SK-N-SH (cell line): ENCODE data around the gene RLBP1.

Source experiments
- CHD2 ChIP-seq: fragments of 150-350 bp; IDR thresholded peaks from 2 replicates; pipeline ENCODE4 v1.6.1; 2018; ENCODE audit warnings: low read length; ENCODE audit not compliant: partially characterized antibody
- ELF1 ChIP-seq: IDR thresholded peaks from 2 replicates; pipeline ENCODE4 v1.4.0; 2012
- EP300 ChIP-seq, 2 experiments: IDR thresholded peaks; 2 replicates each; pipeline versions ENCODE4 v1.4.0 to v1.6.1; 2012; ENCODE audit warnings: borderline replicate concordance in 1 of 2, low read depth in 1 of 2, low read length in 1 of 2
- EZH2phosphoT487 ChIP-seq: fragments of 200-600 bp; sonication (generic); IDR thresholded peaks from 2 replicates; pipeline ENCODE4 v1.6.1; 2017; ENCODE audit warnings: low read depth, mixed run types, mild to moderate bottlenecking, antibody characterized with exemption, moderate library complexity, borderline replicate concordance
- MXI1 ChIP-seq: IDR thresholded peaks from 2 replicates; pipeline ENCODE4 v1.6.1; 2012; ENCODE audit warnings: mild to moderate bottlenecking, low read depth, low read length, improper control_type of control experiment
- POLR2AphosphoS5 ChIP-seq: IDR thresholded peaks from 2 replicates; pipeline ENCODE4 v1.6.1; 2012; ENCODE audit warnings: low read depth, low read length
- SIN3A ChIP-seq: IDR thresholded peaks from 2 replicates; pipeline ENCODE4 v1.6.1; 2012; ENCODE audit warnings: low read depth, mild to moderate bottlenecking, low read length, moderate library complexity, borderline replicate concordance
- SMC3 ChIP-seq: IDR thresholded peaks from 2 replicates; pipeline ENCODE4 v1.6.1; 2012; ENCODE audit warnings: low read depth, low read length, improper control_type of control experiment
- YY1 ChIP-seq: IDR thresholded peaks from 2 replicates; pipeline ENCODE4 v1.4.0; 2012; ENCODE audit warnings: low read depth, mild to moderate bottlenecking
- TF ChIP-seq, protein P1 (sequence below): fragments of 200-600 bp; sonication (generic); IDR thresholded peaks from 2 replicates; pipeline ENCODE4 v1.6.1; 2017; ENCODE audit warnings: antibody characterized with exemption, mild to moderate bottlenecking, moderate library complexity
- TF ChIP-seq, protein P2 (sequence below): IDR thresholded peaks from 2 replicates; pipeline ENCODE4 v1.4.0; 2012; ENCODE audit warnings: low read depth
- TF ChIP-seq, protein P3 (sequence below): IDR thresholded peaks from 2 replicates; pipeline ENCODE4 v1.4.0; 2012; ENCODE audit warnings: low read depth, borderline replicate concordance
- TF ChIP-seq, protein P4 (sequence below): IDR thresholded peaks from 2 replicates; pipeline ENCODE4; 2012

DNA sequence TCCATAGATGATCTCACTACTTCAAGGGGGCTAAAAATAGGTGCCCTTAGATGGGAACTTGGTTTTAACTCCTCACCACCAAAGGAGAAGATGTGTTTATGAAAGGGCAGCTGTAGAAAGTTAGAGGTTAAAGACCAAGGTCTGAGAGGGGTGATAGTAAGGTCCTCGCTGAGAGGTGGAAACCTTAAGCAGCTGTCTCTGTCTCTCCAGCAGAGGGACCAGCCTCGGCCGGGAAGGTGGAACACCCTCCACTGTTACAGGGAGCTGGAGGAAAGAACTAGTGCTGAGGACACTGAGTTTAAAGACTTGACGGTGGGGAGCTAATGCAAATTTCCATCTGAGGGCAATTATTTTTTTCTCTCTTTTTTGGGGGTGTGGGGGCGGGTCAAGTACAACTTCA lies 8.9 kb upstream of the RLBP1 start:
- TF ChIP-seq, protein P1, sequence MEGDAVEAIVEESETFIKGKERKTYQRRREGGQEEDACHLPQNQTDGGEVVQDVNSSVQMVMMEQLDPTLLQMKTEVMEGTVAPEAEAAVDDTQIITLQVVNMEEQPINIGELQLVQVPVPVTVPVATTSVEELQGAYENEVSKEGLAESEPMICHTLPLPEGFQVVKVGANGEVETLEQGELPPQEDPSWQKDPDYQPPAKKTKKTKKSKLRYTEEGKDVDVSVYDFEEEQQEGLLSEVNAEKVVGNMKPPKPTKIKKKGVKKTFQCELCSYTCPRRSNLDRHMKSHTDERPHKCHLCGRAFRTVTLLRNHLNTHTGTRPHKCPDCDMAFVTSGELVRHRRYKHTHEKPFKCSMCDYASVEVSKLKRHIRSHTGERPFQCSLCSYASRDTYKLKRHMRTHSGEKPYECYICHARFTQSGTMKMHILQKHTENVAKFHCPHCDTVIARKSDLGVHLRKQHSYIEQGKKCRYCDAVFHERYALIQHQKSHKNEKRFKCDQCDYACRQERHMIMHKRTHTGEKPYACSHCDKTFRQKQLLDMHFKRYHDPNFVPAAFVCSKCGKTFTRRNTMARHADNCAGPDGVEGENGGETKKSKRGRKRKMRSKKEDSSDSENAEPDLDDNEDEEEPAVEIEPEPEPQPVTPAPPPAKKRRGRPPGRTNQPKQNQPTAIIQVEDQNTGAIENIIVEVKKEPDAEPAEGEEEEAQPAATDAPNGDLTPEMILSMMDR = no peak
- TF ChIP-seq, protein P2, sequence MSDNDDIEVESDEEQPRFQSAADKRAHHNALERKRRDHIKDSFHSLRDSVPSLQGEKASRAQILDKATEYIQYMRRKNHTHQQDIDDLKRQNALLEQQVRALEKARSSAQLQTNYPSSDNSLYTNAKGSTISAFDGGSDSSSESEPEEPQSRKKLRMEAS = no peak
- TF ChIP-seq SMC3 (no peak), MXI1 (no peak), ELF1 (no peak), SIN3A (no peak), POLR2AphosphoS5 (no peak), EP300 (IDR thresholded peaks at IDR 0.05; ENCODE audit: borderline replicate concordance in 1 of 2, low read depth in 1 of 2, low read length in 1 of 2) (no peak), EZH2phosphoT487 (no peak), CHD2 (no peak), YY1 (no peak)
- TF ChIP-seq, protein P3, sequence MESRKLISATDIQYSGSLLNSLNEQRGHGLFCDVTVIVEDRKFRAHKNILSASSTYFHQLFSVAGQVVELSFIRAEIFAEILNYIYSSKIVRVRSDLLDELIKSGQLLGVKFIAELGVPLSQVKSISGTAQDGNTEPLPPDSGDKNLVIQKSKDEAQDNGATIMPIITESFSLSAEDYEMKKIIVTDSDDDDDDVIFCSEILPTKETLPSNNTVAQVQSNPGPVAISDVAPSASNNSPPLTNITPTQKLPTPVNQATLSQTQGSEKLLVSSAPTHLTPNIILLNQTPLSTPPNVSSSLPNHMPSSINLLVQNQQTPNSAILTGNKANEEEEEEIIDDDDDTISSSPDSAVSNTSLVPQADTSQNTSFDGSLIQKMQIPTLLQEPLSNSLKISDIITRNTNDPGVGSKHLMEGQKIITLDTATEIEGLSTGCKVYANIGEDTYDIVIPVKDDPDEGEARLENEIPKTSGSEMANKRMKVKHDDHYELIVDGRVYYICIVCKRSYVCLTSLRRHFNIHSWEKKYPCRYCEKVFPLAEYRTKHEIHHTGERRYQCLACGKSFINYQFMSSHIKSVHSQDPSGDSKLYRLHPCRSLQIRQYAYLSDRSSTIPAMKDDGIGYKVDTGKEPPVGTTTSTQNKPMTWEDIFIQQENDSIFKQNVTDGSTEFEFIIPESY = no peak
- TF ChIP-seq, protein P4, sequence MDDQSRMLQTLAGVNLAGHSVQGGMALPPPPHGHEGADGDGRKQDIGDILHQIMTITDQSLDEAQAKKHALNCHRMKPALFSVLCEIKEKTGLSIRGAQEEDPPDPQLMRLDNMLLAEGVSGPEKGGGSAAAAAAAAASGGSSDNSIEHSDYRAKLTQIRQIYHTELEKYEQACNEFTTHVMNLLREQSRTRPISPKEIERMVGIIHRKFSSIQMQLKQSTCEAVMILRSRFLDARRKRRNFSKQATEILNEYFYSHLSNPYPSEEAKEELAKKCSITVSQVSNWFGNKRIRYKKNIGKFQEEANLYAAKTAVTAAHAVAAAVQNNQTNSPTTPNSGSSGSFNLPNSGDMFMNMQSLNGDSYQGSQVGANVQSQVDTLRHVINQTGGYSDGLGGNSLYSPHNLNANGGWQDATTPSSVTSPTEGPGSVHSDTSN = no peak
